MM.1S (cell line): Measurements from ENCODE around the gene DNAH7.

Experiments used
- CTCF ChIP-seq: fragments of 300-600 bp; sonication (generic); IDR thresholded peaks from 2 replicates; pipeline ENCODE4 v1.5.1; 2016; ENCODE audit warnings: antibody characterized with exemption, low read length, mixed read lengths
- EZH2 ChIP-seq: fragments of 300-600 bp; sonication (generic); optimal IDR thresholded peaks from 2 replicates; pipeline ENCODE3; 2017; ENCODE audit warnings: low read depth, mild to moderate bottlenecking, antibody characterized with exemption, low read length, mixed read lengths

GRCh38 chr2:195861821-195862220 is 206.8 kb downstream of the DNAH7 start:
- no peak for TF ChIP-seq CTCF
- TF ChIP-seq EZH2 = no peak
